Stimulated activated CD4-positive, alpha-beta T cell treated with anti-CD3 and anti-CD28 coated beads, TNF-alpha, amount 100 ng/mL, for 24 hours (primary cell): ENCODE measurements around the gene FEV.

Source experiments
- DNase-seq, 3 experiments: peaks; one replicate each; pipeline ENCODE4 v3.0.0-alpha.2; 2020; ENCODE audit warnings: low read depth in 3 of 3

FEV gene

DNA sequence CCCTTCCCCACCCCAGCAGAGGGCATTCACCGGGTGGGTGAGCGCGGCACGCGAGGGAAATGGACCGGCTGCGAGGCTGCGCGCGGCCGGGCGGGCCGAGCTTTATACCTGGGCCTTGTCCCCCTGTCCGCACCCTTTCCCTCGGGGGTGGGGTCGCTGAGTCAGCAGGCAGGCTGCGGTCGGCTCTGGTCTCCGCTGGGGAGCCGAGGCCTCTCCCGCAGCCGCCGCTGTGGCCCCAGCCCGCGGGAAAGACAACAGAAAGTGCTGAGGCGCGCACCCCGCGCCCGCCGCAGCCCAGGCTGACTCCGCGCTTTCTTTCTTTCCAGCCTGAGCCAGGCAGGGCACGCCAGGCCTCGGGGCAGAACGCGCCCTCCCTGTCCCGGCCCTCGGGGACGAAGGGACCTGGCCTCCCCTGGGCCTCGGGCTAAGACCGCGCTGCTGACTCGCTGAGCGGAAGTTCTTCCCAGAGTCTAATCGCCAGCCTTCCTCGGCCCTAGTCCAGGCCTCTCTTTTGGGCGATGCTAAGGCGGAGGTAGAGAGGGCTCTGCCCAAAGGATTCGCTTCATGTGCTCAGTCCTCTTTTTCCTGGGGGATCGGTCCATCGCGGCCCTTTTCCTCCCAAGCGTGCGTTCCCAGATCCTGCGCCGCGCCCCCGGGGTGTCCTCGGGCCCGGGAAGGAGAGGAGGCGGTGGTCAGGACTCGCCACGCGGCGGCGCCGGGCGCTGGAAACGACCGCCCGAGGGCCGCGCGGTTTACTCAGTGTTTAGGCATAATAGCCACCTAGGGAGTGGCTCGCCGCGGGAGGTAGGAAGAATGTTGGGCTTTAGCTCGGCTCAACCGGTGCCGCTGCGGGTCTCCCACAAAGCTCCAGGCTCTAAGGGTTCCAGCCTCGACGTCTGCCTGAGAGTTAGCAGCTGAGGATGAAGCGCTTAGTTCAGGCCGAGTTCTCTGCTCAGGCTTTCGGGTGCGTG lies 8.6 kb upstream of the FEV start, which contains the start of gene CRYBA2:
TSS of gene CRYBA2 (minus strand) at position 78 of the 971 bp plus-strand sequence. CDS start 246 bp downstream, outside the sequence.
- no peak for DNase-seq

DNA sequence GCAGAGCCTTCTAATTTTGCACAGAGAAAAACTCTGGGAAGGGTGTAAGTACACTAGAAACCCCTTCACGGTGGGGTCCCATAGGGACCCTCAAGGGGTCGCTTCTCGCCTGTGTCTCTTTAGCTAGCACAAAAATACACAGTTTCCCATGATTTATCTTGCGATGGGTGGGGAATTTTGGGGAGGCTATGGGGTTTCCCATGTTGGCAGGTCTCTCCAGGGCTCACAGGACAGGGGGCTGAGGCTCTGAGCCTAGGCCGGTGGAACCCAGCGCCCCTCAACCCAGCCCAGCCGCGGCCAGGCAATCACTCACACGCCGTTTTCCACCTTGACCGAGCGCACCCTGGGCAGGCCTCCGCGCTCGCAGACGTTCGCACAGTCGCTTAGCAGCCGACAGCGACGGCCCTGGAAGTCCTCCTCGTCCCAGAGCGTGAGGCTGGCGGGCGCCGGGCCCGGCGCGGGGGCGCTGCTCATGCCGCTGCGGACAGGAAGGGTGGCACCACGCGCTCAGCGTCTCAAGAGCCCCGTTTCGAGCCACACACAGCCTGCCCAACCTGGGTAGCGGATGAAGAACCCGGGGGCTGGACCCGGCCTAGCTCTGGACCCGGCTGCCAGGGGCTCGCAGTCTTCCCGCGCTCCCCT lies 7.8 kb upstream of the FEV start:
- no peak for DNase-seq

DNA sequence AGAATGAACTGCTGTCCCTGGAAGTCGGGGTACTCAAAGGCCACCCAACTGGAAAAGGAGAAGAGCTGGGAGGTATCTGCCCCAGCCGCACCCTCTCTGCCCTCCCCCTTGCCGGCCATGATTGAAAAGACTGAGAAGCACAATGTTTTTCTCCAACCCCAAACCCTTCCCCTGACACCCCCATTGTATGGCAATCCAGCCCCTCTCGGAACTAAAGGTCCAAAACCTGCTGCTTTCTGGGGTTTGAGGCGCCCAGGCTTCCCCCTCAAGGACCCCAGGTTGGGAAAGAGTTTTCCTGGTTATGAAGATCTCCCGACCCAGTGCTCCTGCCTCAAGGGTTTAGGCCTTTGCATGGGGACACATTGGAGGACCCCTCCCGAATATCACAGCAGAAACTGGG lies 7.2 kb upstream of the FEV start:
- DNase-seq: no peak

DNA sequence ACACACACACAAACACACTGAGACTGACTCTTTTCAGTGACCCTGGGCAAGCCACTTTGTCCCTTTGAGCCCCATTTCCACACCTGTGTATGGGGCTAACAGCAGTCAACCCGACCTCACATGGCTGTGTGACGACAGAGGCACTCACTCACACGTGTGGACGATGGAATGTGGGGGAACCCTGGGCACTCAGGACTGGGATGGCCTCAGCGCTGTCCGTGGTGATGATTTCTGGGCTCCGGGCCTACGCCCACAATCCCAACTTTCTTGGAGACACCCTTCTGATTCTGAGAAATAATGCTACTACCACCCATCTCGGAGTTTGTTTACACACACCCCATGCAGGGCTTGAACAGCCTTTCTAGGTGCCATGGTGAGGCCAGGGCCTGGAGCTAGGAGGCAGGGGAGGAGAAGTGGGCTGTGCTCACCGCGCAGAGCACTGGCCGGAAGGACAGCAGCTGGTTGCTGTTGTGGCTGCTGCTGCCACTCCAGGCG lies 6.7 kb upstream of the FEV start:
- DNase-seq: no peak

DNA sequence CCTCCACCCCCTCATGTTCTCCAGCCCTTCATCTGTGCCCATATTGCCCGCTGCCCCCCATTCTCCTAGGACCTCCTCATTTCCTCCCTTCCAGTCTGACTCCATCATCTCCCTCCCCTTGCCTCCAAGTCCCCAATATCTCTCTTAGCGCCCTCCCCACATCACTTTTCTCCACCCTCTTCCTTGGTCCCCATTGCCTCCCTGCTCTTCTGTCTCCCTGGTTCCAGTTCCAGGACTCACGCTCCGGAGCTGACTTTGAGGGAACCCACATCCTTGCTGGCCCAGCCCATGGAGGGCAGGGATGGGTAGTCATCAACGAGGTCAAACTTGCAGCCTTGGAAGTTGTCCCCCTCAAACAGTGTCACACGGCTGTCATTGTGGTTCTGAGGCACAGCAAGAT lies 5.6 kb upstream of the FEV start:
- DNase-seq: no peak

DNA sequence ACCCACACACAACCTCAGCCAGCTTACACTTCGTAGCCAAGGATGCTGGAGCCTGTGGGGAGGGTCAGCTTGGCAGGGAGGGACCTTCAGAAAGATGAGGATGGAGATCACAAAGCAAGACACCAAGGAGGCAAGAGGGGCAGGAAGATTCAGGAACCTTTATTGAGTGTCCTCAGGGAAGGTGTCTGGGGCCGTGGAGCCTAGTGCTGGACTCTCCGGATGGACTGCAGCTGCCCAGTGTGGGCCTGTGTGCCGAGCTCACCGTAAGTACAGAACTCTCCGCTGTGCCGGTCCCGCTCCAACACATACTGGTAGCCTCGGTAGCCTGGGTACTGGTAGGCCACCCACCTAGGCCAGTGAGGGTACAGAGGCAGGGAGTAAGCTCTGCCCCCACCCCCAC lies 5.1 kb upstream of the FEV start:
- DNase-seq: no peak

DNA sequence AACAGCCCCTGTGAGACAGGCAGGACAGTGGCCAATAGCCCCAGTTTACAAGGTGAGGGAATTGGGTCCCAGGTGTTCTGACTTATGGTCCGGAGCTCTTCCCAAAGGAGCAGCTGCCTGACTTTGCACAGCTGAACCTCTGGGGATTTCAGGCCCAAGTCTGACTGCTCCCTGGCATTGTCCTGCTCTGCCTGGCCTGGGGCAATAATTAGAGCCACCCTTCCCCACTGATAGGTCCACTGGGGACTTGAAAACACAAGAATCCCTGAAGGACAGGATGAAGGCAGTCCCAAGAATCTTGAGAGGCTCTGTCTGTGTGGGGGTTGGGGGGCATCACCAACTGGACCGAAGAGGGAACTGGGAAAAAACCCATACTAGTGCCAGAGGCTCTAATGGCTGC lies 3.7 kb upstream of the FEV start:
- DNase-seq: no peak

DNA sequence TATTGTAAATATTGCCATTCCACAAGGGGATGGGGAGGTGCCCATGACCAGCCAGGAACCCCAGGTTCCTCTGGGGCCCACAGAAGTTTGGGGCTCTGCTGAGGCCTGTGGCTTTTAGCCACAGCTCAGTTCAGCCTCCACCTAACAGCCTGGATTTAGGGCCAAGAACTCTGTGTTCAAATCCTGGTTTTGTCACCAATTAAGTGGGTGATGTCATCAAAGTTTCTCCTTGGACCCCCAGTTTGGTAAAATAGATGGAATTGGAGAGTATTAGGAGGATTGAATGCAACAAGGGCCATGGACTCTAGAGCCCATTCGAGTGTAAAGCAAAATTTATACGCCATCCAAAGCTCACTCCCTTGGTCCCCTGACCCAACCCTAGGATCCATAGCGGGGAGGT lies 3.2 kb upstream of the FEV start:
- no peak for DNase-seq

DNA sequence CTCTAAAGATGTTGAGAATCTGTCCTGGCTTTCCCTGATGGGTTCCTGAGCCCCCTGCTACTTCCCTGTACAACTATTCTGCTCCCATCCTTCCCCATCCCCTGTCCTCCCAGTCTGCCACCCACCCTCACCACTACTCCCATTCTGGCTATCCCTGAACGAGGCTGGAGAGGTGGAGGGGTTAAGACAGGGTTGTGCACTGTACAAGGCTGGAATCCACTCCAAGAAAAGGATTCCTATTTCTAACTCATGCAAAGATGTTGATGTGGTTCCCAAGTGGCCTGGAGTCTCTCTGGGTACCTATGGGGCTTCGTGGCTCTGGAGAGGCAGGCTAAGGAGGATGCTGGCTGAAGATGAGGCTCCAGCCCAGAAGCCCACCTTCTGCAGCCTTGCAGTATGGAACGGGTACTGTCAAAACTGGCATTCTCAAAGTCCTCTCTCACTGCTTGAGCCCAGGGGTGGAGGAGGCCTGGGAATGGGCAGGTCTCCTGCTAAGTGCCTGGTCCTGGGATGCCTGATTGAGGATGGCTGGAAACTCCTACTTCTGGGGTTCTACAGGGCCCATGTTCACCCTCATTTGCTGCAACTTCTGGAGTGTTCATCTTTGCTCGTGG lies 1.3 kb upstream of the FEV start:
- DNase-seq: no peak

DNA sequence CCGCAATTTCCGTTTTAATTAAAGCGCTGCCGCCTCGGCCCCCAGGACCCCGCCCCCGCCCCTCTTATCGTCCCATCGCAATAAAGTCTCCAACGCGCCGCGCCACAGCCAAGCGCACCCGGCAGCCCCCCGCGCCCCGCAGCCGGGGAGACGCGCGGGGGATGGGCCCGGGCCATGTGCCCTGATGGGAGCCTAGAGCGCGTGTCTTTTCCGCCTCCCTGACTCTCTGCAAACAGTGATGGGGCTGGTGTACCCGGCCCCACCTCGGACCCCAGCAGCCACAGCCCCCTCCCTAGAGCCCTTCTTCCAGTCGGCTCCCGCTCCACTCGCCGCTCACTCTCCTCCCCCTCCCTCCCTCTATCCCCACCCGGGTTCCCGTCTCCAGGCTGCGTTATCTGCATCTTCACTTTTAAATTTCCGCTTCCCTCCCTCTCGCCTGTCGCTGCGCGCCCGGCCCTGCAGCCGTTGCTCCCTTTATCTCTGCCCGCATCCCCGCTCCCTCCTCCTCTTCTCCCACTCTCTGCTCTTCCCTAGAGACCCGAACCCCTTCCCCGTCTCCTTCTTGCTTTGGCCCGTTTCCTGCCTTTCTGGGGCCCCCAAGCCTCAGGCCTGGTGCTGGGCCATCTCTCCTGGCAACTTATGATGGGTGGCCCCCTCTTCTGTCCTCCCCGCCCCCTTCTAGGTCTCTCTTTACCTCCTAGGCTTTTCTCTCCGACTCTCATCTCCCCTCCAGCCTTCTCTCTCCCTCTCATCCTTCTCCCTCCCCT lies 524 bp upstream of the FEV start:
- DNase-seq: no peak

DNA sequence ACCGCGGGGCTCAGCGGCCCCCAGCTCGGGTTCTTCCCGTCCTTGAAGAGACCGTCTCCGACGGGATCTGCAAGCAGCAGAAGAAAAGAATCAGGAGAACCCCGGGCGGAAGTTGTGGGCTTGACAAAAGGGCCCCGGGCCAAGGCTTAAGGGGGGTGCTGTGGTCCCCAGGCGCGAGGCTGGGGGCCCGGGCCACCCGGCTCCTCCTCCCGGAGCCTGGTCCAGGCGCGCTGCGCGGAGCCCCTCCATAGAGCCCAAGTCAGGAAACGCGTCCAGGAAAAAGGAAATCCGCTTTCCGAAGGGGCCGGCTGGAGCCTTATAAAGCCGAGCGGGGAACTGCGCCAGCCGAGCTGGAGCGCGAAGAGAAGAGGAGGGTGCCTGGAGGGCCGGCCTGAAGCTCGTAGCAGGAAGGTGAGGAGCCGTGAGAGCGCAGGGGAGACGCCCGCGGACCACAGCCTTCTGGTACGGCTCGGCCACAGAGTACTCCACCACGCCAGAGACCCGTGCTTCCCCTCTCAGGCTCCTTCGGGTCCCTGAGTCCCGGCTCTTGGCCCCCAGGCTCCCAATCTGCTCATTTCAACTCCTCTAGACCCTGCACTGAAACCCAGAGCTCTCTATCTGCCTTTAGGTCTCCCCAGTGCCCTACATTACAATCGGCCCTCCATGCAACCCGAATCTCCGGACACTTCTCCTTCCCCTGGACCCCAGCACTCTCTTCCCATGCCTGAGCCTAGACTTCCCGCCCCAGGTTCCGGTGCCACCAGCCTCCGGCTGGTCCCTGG lies 554 bp downstream of the FEV start:
- no peak for DNase-seq

DNA sequence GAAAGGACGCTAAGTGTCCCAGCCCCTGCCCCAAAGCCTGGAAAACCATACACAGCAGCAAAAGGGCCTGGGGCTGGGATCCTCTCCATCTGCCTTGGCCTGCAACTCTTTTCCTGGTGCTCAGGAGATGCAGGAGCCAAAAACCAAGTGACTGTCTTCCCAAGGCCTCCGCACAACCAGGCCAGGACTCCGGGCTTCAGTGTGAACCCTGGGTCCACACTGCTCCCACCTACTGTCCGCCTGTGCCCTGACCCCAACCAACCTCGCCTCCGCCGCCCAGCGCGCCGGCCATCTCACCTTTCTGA lies 1.1 kb downstream of the FEV start:
- no peak for DNase-seq

DNA sequence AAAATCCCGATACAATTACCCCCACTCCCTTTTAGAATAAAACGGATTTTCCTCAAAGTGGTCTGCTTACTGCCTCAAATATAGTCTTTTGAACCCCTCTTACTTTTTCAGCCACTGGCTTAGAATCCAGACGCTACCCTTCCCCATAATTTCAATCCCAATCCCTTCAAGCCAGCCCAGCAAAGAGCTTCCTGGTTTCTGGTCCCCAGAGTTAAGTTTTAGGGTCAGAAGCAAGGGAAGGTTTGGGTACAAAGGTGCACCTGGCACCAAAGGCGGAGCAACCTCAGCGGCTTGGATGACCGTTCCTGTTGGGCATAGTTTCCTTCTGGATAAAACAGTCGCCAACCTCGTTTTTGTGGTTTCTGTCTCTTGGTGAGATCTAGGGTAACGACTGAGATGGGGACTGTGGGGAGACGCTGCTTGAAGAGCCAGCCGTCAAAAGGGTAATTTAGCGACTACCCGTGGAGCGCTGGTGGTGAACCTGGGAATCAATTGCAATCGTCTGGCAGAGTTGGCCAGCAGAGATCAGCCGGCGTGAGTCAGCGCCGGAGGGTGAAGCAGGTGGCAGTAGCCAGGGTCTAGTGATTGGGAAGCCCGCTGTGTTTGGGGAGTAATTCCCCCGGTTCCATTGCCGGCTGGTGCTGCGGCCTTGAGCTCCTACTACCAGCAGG lies 1.6 kb downstream of the FEV start:
- DNase-seq: no peak

DNA sequence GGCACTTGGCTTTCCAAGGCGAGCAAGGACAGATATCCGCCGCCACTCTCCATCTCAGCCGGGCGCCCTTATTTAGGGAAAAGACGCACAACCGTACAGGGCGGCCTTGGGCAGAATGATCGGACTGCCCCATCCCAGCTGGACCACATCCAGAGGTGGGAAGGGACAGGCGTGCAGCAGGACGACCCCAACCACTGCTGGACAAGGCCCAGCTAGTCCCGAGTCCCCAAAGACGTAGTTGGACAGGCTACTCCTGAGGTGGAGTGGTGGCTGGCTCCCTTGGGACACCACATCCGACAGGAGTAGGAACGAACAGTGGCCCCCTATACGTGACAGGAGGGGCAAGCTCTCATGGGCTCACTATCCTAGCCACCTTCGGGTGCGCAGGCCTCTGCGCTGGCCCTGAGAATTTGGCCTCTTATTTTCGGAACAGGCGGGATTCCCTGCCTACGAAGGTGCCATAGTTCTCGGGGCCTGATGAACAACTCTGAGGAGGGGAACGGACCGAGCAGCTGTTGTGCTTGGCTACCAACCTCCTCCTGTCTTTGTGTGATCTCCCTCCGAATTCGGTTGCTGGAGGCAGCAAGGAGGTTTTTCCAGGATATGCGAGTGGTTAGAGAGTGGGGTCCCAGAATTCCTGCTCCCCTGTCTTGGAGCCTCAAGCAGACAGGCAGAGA lies 2.3 kb downstream of the FEV start:
- DNase-seq: no peak

DNA sequence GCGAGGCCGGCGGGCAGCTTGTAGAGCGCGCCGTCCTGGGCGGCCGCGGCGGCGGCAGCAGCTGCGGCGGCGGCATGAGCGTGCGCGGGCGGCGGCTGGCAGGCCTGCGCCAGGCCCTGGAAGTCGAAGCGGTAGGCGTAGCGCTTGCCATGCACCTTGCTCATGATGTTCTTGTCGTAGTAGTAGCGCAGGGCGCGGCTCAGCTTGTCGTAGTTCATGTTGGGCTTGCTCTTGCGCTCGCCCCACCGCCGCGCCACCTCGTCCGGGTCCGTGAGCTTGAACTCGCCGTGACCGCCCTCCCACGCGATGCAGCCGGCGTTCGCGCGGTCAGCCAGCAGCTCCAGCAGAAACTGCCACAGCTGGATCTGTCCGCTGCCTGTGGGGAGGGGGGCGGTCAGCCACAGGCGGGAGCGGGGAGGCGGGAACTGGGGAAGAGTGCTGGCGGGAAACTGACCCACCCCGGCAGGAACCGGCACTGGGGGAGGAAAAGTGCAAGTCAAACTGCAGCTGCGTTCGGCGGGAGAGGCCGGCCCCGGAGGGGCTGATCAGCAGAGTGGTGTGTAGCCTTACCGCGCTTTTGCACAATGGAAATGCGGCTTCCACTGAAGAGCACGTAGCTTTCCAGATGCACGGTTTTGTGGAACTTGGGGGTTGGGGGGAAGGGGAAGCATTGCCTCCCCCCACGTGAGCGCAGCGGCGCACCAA lies 3.0 kb downstream of the FEV start:
- DNase-seq: no peak

DNA sequence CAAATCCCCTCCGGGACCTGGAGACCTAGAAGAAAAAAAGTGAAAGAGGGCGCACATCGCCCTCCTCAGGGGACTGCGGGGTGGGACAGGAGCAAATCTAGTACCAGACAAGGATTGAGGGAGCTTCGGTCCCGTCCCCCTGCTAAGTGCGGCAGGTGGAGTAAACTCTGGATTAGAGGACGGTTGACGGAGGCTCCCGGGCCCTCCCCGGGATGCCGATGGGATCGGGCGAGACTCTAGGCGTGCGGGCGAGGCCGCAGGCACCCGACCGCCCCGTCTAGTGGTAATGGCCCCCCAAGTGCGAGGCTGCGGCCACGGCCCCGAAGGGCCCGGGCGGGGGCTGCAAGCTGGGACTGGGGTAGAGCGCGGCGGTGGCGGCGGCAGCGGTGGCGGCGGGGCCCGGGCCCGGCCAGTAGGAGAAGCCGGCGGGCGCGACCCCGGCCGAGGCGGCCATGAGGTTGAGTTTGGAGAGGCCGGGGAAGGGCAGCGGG lies 3.5 kb downstream of the FEV start:
- DNase-seq: no peak

DNA sequence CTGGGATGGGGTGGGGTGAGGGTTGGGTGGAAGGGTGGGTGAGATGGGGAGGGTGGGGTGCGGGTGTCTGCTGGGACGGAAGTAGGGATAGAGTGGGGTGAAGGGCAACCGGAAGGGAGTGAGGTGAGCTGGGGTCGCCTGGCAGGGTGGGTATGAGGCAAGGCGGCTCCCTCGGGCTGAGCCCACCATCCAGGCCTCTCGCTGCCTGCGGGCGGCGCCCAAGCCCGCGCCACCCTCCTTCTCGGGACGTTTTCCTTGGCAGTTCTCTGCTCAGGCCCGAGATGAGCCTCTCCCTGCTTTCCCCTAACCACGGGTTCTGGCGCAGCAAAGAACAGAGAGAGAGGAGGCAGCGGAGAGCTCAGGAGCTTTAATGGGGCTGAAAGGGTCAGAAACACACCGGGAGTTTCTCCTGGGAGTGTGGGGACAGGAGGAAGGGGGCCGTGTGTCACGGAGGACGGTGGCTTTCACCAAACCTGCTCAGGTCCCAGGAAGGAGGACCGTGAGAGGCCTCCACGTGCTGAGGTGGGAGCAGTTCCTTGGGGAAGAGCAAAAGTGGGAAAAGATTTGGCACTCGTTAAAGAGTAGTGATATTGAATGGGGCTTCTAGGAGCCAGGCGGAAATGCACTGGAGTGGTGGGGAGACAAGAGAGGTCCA lies 4.1 kb downstream of the FEV start:
- no peak for DNase-seq

DNA sequence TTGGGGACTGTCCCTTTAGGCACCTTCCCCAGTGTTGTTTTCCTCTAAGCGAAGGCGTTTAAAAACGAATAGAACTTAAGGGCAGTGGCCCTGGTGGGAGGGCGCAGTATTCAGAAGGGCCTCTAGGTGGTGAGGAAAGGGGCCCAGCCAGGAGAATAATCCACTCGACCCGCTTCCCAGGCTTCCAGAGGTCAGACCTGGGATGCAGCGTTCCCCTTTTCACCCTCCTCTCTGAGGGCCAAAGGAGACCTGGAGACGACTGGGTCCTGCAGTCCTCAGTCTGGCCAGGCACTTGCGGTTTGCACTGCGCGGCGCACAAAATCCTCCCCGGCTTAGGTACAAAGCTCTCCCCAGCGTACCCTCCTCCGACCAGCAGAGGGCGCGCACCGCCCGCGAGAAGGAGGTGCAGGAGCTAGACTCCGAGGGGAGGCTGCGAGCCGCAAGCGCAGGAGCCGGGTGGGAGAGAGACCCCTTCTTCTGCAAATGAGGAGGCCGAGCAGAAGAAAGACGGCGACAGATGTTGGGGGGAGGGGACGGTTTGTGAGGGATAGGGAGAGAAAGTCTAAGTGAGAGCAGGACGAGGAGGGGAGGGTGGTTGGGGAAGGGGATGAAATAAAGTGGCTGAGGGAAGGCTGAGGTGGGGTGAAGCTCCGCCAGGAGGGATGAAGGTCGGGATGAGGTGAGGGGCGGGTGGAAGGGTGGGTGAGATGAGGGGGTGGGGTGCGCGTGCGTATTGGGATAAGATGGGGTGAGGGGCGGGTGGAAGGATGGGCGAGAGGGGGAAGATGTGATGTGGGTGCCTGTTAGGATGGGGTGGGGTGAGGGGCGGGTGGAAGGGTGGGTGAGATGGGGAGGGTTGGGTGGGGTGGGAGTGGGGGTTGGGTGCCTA lies 4.9 kb downstream of the FEV start:
- DNase-seq: peak; percentile 73 to 85 (median 76)
